Left renal cortex interstitium (tissue), 4 donors: ENCODE measurements around the gene TGDS. TPM values are rescaled to one million over a fixed set of nuclear protein-coding genes. Genes with fewer than 3 reads are reported as not detected.
"Not testable (repeated sequence)": the region's sequence is repeated elsewhere in the genome, so short reads cannot be mapped to it uniquely, and the experiment has no call there.

ENCODE experiments used
- DNase-seq, 4 donors: peaks; one replicate each; pipeline ENCODE4 v3.0.0-alpha.2; 2013; ENCODE audit warnings: low read depth in 4 of 4, low spot score in 2 of 4, missing footprints in 1 of 4
- polyA plus RNA-seq, 4 donors: library from polyadenylated mRNA; unstranded; fragments of 120-200 nt; gene quantifications; one replicate each; pipeline ENCODE4 v1.2.1, GENCODE V29; 2013; ENCODE audit not compliant: insufficient read length in 4 of 4

The TGDS gene, protein sequence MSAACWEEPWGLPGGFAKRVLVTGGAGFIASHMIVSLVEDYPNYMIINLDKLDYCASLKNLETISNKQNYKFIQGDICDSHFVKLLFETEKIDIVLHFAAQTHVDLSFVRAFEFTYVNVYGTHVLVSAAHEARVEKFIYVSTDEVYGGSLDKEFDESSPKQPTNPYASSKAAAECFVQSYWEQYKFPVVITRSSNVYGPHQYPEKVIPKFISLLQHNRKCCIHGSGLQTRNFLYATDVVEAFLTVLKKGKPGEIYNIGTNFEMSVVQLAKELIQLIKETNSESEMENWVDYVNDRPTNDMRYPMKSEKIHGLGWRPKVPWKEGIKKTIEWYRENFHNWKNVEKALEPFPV
- 10 to 100 TPM; 18.1 to 24.5 (median 21.3) TPM for polyA plus RNA-seq

DNA sequence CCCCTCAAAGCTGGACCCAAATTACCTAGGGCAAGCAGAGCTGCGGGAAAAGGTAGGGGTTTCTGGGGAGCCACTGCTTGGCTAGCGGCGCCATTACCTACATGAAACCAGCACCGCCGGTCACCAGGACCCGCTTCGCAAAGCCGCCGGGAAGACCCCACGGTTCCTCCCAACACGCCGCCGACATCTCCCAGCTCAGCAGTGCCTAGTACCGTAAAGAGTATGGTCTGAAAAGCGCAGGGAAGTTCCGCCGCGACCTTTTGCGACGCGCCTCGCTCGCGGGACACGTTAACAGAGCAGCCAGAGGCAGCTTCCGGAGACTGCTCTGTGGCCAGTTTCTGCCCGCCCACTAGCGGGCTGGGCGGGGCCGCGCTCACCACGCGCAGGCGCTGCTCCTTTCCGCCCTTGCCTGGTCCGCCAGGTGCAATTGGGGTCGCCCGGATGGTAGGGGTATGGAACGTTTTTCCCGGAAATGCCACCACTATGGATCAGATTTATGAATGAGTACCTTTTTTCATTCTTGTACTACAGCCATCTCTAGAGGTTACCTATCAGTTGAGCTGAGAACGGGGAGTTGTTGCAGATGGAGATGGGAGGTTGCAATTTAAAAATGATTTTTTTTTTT lies at the start of gene TGDS:
Gene TGDS (minus strand): TSS at position 203 of the 625 bp plus-strand sequence. CDS start 16 bp downstream, at position 187.
- DNase-seq, result peak; percentile 75 to 85 (median 76)

- peak in 1 of 4 donors; percentile 38 for DNase-seq
Measured at GRCh38 chr13:94641409-94641941, 45.5 kb upstream of the TGDS start.

DNA sequence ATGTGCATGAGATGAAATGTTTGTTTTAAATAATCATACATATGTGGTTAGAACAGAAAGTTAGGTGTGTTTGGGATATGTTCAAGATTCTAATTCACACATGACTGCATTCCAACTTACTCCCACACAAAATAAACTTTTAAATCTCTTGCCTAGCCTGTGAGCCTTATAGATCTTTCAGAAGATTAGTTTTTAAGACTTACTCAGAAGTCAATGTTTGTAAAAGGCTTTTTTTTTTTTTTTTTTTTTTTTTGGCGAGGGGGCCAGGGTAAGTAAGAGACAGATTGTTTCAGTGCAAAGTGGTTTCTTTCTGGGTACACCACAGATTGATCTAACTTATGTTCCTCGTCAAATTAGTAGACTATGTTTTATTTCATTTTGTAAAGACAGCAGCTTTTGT lies 44.8 kb upstream of the TGDS start:
- no peak for DNase-seq

GRCh38 chr13:94637677-94638076 lies 41.7 kb upstream of the TGDS start:
- DNase-seq, result not testable (repeated sequence)

DNA sequence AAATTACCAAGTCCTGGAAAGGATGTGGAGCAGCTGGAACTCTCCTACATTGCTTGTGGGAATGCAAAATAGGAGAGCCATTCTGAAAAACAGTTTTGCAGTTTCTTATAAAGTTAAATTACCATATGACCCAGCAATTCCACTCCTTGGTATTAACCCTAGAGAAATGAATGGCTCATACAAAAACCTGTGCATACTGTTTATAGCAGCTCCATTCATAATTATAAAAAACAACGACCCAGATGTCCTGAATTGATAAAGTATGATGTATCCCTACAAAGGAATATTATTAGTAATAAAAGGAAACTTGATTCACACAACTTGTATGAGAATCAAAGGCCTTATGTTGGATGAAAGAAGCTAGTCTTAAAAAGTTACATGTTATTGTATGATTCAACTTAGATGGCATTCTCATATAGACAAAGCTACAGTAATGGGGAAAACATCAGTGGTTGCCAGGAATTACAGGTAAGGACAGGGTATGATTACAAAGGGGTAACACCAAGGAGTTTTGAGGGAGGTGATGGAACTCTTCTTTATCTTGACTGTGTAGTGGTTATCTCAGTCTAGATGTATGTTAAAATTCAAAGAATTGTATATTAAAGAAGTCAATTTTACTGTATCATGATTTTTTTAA lies 41.1 kb upstream of the TGDS start:
- no peak for DNase-seq

GRCh38 chr13:94636096-94636495 lies 40.1 kb upstream of the TGDS start:
- DNase-seq, result not testable (repeated sequence)

- DNase-seq, result no peak
Measured at GRCh38 chr13:94632226-94632980, 36.5 kb upstream of the TGDS start.

DNA sequence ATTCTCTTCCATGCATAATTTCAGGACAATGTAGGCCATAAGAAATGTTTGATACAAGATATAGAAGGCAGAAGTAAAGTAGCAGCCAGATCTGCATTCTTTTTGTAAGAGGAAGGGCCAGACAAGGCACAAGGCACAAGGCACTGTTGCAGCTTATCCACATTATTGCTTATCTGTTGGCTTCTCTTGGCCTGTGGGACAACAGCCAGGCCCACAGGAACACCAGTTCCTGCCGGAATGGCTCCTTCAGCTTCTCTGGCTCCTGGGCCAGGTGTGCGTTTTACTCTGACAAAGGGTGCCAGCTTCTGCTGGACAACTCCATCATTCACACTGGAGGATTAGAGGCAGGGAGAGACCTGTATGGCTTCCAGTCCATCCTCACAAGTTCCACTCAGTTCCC lies 34.9 kb upstream of the TGDS start:
- DNase-seq, result no peak

DNA sequence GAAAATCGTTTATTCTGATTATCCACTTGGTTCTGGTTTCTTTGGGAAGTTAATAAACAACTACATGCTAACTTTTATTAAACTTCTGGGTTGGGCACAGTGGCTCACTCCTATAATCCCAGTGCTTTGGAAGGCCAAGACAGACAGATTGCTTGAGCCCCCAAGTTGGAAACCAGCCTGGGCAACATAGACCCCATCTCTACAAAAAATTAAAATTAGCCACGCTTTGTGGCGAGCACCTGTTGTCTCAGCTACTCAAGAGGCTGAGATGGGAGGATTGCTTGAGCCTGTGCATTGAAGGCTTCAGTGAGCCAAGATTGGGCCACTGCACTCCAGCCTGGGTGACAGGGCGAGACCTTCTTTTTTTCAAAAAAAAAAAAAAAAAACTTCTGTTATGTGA lies 27.4 kb upstream of the TGDS start:
- no peak for DNase-seq

GRCh38 chr13:94622344-94622743 lies 26.4 kb upstream of the TGDS start:
- no peak for DNase-seq

DNA sequence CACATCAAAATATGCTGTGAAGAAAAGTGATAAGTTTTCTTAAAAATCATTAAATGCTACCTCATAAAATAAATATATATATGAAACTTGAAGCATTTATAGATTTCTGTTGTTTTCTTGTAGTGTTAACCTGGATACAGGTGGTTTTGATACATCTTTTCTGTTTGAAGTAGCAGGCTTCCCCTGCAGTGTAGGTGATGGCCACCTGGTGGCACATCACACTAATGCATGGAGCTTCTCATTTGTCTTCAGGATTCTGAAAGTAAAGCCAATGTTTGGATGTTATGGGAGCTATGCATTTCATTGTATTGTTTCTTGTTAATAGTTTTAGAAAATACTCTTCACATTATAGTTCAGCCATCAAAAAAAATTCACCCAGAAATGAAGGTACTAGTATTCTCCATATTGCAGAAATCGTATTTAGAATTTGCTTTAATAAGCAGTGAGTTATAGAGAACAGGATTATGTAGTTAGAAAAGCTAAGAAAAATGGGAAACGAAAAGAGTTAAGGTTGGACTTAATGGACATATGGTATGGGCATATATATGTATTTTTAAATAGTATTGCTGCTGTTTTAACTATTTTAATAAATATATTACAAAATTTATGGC lies 24.4 kb upstream of the TGDS start:
- no peak for DNase-seq

DNA sequence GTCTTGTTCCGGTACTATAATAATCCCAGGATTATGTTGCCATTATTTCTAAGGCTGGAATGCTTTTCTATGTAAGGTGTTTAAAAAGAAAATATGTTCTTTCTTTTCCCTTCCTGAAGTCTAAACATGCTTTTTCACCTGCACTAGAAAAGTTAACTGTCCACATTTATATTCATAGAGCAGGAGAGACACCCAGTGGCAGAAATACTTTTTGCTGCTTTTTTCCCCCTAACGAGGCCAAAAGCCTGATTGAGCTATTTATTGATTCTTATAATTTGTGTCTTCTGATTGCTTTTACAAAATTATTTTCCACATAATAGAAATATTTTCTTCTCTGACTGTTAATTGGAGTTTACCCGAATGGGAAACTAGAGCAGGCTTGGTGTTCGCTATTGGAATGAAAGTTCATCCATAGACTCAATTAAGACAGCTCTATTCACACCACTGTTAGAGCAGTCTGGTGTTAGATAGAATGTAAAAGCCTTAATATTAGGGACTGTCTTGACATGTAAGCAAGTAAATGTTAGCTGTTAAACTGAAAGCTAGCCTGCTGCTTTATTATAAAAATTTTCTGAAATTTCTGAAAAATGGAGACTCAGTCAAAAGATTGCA lies 21.5 kb upstream of the TGDS start:
- no peak for DNase-seq

DNA sequence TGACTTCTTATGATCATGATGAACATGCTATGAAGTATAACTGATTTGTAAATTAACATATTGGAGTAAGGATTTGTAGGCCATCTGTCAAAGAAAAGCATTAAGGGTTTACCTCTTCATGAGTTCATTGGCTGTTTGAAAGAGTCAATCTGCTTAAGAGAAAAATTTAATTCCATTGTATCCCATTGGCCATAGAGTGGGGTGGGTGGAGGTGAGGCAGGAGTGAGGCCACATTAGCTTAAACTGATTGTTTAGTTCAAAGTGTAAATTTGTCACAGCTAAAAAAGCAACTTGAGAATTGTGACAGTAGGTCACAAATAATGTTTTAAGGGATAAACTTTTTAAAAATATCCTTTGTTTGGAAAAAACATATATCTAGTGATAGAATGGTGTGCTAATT lies 17.1 kb upstream of the TGDS start:
- no peak for DNase-seq

- DNase-seq, result no peak
Measured at GRCh38 chr13:94612050-94612449, 16.1 kb upstream of the TGDS start.

GRCh38 chr13:94610475-94610874 lies 14.5 kb upstream of the TGDS start:
- DNase-seq, result no peak

GRCh38 chr13:94609196-94609595 lies 13.2 kb upstream of the TGDS start:
- no peak for DNase-seq

DNA sequence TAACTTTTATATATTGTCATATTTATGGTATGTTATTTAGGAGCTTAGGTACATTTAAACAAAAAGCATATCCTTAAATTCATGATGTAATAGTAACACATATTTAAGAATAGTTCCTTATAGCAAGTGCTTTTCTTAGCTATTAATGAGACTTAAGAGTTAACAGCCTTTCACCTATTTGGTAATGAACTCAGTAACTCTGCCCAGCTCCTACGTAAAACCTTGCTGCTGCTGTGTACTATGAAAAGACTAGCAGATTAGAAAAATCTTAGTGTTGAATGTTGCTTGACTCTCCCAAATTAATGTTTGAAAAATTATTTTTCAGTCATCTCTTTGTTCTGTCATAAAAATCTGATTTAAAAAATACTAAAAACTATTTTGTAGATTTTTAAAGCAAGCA lies 12.6 kb upstream of the TGDS start:
- DNase-seq, result no peak

DNA sequence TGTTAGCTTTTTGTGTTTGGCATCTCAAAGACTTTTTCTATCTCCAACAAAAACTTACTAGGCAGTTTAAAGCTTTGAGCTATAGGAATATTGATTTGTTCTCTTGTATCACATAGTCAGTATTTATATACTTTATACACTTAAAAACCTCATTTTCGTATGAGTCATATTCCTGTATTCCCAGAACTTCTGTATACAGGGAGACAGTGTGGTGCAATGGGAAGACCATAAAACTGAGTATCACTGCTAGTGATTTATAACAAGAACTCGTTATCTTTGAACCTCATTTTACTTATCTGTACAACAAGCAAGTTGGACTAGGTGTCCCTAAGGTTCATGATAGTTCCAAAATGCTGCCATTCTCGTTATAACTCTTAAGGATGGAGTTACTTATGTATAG lies 12.0 kb upstream of the TGDS start:
- no peak for DNase-seq

GRCh38 chr13:94607056-94607455 lies 11.1 kb upstream of the TGDS start:
- DNase-seq, result no peak

DNA sequence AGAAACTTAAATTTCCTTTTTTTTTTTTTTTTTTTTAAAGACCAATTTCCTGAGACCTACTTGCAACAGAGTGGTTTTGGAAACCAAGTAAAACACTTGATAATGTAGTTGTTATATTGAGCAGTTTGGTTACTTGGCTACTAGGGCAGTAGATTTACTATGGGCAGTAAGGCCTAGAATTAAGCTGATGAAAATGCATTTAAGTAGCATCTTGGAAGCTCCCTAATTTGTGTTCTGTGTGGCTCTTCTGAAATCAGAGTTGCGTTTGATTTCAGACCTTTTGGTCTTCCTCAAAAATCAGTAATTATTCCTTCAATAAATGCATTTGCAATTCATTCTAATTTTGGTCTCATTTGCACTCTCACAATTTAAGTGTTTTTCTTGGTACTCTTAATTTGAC lies 6.5 kb upstream of the TGDS start:
- DNase-seq, result no peak
